ENCODE data around the gene SORCS2. TPM values are rescaled to one million over a fixed set of nuclear protein-coding genes. Genes with fewer than 3 reads are reported as not detected.

The SORCS2 gene
- total RNA-seq, 1 experiment from 2014 or later = not detected

DNA sequence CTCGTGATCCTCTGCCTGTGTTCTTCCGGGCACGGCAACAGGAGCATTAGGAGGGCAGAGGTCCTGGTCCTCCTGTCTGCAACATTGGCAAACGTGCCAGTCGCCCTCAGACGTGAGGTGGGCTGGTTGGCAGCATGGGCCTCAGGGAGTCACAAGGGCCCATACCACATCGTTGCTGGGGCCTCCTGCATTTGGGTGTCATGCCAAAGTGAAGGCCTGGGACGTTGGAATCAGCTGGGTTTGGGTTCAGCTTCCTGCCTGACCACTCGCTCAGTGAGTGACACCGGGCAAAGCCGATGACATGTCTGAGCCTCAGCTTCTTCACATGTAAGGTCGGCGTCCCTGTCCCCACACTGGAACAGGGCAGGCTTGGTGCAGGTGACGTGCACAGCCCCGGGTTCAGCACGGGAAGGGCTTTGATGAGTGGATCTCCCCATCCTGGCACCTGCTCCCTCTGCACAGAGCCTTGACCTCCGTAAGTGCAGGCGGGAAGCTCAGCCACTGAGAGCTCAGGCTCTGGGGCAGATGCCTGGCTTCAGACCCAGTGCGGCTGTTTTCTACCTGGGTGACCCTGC lies 150.8 kb downstream of the SORCS2 start:
- DNase-seq (ENCODE audit: extremely low read depth, low read depth) = no peak

DNA sequence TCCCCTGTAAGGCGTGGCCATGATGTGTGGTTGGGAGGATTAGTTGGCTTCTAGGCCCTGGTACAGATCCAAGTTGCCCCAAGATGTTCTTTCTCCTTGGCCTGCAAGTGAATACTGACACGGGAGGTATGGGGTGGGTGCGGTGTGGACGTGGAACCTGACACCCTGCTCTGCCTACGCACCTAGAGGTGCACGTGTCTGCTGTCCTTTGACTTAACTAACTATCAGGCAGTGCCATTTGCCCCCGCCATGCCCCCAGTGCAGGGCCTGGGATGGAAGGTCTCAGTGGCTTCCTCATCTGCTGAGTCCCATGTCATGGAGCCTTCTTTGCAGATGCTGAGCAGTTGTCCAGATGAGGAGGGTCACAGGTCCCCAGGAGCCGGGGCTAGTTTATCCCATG lies 151.6 kb downstream of the SORCS2 start:
- DNase-seq (ENCODE audit: extremely low read depth, low read depth) = no peak

GRCh38 chr4:7344636-7345155 lies 152.4 kb downstream of the SORCS2 start:
- DNase-seq (ENCODE audit: extremely low read depth, low read depth) = no peak

DNA sequence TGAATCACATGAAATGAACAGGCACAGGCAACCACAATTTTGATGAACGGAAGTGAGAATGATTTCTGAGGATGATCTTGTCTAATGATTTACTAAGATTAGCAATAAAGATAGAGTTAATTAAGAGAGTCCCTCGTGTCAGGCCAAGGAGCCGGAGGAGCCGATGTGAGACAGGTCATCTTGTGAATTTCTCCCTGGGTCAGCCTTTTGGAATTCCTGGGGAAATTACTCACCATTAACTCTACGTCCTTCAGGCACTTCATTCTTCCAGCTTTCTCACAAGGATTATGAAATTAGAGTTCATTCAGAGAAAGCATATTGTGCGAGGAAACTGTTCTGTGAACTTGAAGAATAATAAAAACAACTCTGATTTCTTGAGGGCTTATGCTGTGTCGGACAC lies 155.6 kb downstream of the SORCS2 start:
- no peak for DNase-seq (ENCODE audit: extremely low read depth, low read depth)

GRCh38 chr4:7348946-7349900 lies 156.9 kb downstream of the SORCS2 start:
- no peak for DNase-seq (ENCODE audit: extremely low read depth, low read depth)

DNA sequence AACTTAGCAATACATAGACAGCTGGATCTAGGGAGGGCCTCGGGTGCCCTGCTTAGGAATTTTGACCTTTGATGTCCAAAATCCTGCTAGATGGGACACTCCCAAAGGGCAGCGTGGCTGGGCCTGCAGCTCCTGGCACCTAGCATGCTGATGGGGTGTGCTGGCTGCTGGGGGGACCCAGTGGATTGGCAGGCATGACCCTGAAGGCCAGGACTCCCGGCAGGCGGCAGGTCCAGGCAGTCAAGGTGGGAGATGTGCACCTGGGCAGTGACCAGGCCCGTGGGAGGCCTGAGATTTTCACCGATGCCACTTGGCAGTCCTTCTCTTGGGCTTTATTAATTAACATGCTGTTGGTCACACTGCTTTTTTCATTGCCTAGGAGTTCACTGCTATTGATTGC lies 158.1 kb downstream of the SORCS2 start:
- no peak for DNase-seq (ENCODE audit: extremely low read depth, low read depth)

DNA sequence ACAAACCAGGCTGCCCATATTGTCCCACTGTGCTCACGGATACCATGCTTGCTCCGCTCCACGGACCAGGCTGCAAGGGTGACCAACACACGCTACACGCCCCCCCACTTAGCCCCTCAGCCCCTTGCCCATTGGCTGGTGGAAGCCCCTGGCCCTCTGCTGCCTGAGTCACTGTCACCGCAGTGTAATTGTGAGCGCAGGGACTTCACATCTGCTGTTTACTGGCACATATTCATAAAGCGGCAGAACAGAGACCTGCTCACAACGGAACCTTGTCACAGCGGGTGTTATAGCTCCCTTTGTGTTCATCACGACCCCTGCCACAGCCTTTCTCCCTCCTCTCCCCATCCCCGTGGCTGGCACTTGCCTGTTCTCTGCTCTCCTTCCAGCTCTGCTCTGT lies 158.7 kb downstream of the SORCS2 start:
- no peak for DNase-seq (ENCODE audit: extremely low read depth, low read depth)

GRCh38 chr4:7352486-7352885 lies 160.1 kb downstream of the SORCS2 start:
- no peak for DNase-seq (ENCODE audit: extremely low read depth, low read depth)

DNA sequence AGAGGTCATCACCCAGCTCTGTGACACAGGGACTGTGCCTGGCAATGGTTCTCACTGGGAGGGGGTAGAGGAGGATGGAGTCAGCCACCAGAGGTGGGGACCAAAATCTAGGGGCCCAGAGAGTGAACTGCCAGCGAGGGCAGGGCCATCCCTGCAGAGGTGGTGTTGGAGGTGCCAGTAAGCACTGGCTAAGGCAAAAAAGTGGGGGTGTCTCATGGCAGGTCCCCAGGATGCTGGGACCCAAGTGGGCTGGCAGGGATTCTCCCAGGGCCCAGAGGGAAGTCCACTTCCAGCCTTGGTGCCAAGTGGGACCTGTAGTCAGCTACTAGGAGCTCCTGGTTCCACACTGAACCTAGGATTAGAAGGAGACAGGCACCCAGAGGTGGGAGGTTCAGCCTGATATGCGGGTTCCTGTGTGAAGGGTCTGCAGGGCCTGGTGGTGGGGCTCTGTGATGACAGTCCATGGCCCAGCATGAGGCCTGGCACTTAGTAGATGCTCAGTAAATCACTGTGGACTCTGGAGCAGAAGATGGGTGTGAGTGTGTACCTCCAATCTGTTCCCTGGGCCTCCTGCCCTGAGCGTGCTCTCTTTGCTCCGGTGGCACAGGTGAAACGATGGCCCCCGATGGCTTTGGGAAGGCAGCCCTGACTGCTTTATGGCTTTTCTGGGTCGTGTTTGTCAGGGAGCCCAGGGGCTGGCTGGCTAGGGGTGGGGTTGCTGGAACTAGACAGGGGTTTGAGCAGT lies 160.9 kb downstream of the SORCS2 start:
- no peak for DNase-seq (ENCODE audit: extremely low read depth, low read depth)

GRCh38 chr4:7353846-7354610 lies 161.7 kb downstream of the SORCS2 start:
- no peak for DNase-seq (ENCODE audit: extremely low read depth, low read depth)

DNA sequence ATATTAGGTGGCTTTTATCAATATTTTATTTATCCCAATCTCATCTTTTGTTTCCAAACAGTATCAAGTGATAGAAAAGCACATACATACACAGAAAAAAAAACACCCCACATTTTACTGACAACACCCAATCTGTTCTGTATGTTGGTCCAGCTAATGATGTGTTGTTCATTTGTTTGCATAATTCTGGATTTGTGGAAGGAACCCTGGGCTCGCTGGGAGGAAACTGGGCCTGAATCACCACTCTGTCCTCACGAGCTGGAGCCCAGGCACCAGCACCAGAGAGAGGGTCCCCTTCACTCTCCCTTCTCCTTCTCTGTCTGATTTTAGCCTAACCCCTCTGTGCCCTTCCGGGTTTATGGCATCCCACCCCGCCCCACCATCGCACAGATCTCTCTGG lies 162.6 kb downstream of the SORCS2 start:
- no peak for DNase-seq (ENCODE audit: extremely low read depth, low read depth)

DNA sequence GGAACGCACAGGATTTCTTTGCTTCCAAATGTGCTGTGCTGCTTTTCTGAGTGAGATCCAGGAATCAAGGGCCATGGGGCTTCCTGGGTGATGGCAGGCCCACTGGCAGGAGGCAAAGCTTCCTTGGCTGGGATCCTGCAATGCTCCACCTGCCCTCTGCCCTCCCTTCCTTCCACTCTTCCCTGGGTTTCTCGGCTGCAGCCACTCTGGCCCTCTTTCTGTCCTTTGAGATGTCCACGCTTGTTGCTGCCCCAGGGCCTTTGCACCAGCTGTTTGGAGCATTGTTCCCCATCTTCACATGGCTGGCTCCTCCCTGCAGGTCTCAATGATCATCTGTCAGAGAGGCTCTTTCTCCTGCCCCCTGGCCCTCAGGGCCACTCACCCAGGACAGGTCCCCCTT lies 163.5 kb downstream of the SORCS2 start:
- no peak for DNase-seq (ENCODE audit: extremely low read depth, low read depth)

DNA sequence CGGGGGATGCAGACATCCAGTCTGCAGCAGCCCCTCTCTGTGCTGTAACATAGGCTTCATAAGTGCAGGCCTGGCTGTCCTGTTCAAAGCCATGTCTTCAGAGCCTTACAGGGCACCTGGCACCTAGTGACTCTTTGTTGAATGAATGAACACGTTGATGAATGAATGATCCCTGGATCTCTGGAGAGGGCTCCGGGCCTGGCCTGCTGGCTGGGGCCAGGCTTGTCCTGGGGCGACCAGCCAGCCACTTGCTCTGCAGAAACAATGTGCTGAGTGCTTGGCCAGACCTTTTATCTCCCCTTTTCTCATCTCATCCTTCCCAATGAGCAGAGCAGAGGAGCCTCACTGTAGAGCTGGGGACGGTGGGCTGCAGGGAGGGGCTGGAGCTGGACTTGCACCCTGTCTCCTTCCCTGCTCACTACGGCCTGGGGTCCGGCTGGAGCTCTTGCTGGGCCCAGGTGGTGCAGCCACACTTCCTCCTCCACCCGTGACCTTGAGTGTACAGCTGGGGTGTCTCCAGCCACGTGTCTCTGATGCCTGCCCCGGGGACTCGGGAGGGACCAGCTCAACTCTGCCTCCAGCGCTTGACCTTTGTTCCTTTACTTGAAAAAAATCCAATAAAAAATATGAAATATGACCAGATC lies 164.5 kb downstream of the SORCS2 start:
- DNase-seq (ENCODE audit: extremely low read depth, low read depth) = no peak

GRCh38 chr4:7357323-7357722 lies 165.0 kb downstream of the SORCS2 start:
- no peak for DNase-seq (ENCODE audit: extremely low read depth, low read depth)

DNA sequence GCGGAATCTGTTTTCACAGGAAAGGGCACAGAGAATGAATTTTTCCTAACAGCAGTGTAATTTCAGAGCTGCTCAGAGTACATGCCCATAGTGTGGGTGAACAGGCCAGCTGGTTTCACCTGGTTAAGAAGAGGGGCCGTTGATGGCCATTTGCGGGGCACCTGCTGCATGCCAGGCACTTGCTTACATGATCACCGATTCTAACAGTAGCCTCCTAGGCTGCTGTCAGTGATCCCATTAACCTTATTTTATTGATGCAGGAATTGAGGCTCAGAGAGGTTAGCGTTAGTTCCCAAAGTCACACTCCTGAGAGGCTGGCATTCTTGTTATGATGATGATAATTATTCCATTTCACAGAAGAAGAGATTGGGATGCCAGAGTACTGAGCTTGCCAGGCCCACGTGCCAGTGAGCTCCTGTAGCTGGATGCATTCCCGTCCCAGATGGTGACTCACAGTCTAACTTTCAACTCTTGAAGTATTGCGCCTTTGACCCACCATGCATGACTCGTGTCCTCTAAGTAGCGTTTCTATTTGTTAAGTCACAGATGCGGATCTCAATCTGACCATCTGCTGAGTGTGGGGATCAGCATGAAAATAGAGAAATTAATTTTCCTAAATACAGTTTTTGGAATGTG lies 165.9 kb downstream of the SORCS2 start:
- DNase-seq (ENCODE audit: extremely low read depth, low read depth) = no peak

DNA sequence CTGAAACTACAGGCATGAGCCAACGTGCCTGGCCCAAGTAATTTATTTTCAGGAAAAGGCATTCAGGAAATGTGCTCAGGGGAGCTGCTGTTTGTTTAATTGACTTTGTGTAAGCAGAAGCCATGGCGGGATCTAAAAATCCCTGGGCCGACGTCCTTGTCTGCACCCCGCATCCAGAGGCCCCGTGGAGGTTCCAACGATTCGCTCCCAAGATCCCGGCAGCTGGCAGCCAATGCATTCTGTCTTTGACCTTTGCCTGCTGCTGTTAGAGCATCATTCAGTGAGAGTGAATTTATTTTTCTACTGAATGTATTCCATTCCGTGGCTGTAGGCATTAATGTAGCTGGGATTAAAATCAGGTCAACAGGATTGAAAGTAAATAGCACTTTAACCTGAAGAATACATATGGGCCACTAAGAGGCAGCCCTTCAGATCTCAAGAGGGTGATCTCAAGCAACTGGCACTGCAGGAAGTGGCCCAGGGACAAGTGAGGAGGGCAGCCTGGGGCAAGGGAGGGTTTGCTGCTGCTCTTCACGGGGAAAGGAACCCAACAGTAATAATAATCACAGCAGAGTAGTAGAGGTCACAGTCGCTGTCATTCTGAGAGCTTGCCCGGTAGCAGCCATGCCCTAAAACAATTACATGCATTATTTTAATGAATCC lies 167.2 kb downstream of the SORCS2 start:
- no peak for DNase-seq (ENCODE audit: extremely low read depth, low read depth)

GRCh38 chr4:7360806-7361205 lies 168.5 kb downstream of the SORCS2 start:
- DNase-seq (ENCODE audit: extremely low read depth, low read depth) = no peak

DNA sequence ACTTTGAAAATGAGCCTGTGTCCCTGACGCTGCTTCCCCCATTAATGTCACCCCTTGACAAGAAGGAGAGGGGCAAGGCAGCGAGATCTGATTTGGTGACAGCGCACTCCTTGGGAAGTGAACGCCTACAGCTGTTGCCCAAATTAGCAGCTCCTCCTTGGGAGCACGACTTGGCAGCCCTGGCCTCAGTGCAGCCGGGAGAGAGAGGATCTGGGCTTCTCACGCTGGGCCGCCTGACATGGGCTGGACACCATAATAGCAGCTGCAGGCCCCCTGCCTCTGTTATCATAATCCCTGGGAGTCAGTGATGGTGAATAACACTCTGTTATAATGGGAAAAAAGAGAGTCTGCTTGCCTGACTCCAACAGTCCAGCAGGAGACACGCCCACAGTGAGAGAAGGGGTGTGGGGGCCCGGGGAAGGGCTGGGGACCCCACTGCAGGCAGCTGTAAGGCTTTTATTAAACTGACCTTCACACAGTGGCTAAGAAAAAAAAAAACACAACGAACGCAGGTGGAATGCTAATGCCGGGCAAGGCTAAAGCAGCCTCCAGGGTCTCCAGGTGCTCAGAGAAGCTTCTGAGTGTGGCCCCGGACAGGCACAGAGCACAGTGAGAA lies 169.1 kb downstream of the SORCS2 start:
- no peak for DNase-seq (ENCODE audit: extremely low read depth, low read depth)

- DNase-seq (ENCODE audit: extremely low read depth, low read depth) = no peak
These were observed 170.0 kb downstream of the SORCS2 start for GRCh38 chr4:7362341-7362740.
